ENCODE results near the gene CDCA7. TPM values are rescaled to one million over a fixed set of nuclear protein-coding genes. Genes with fewer than 3 reads are reported as not detected.
A peak's percentile ranks its signal among the peaks of the same experiment; 100 is the strongest.

Gene CDCA7
- total and polyA plus RNA-seq, 2 of the 13 experiments (the other 11 are each of a cell fraction or from before 2014, with no cell fraction given) = 46.2 to 57.8 TPM

DNA sequence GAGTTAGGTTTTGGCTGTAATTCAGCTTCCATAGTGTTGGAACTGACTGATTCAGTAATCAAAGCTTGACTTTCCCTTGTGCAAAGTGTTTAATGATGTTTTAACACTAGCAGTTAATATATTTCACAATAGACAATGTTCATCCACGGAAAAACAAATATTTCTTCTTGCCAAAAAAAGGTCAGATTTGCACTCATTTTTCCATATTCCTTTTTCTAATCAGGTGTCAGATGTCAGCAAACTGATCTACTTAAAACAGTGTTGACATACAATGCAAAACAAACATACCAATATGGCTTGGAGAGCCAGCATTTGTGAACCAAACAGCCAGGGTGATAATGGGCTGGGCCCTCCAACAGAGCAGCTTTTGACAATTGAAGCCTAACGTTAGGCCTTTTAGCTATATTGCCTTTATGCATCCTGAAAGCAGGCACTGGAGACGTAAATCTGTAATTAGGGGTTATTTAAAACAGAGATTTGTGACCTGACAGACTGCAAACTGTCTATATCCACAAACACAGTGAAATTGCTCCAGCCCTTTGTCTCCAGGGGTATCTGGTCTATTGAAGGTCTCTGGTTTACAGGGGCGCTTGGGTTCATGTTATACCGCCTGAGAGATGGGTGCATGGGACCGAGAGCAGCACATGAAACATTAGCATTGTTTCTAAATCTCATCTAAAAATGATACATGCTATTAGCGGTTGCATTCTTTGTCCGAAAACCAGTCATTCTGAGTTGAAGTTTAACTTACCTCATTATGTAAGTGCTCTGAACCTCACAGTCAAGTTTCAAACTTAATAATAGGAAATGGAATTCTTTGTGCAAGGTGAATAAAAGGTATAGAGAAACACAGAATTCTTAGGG lies 7.1 kb upstream of the CDCA7 start (continued):
- no peak for TF ChIP-seq ZFP36L2 (CRISPR knock-in tag; IDR thresholded peaks at IDR 0.05)
- no peak for TF ChIP-seq PLSCR1 (CRISPR knock-in tag; IDR thresholded peaks at IDR 0.05; ENCODE audit: borderline replicate concordance)
- TF ChIP-seq ZNF557 (CRISPR knock-in tag; IDR thresholded peaks at IDR 0.05) = no peak
- no peak for TF ChIP-seq MXD3 (CRISPR knock-in tag; IDR thresholded peaks at IDR 0.05)
- TF ChIP-seq ZSCAN21 (CRISPR knock-in tag; IDR thresholded peaks at IDR 0.05; ENCODE audit: borderline replicate concordance) = no peak
- TF ChIP-seq THAP9 (CRISPR knock-in tag; IDR thresholded peaks at IDR 0.05; ENCODE audit: borderline replicate concordance) = no peak
- TF ChIP-seq ZFY (CRISPR knock-in tag; IDR thresholded peaks at IDR 0.05) = no peak
- TF ChIP-seq HNF1A (IDR thresholded peaks at IDR 0.05; ENCODE audit: low read depth) = peak; percentile 11; the same call in 1 of the 2 replicates
- TF ChIP-seq HNF1A (CRISPR knock-in tag; IDR thresholded peaks at IDR 0.05; ENCODE audit: borderline replicate concordance) = no peak
- no peak for TF ChIP-seq ZNF782 (CRISPR knock-in tag; IDR thresholded peaks at IDR 0.05; ENCODE audit: borderline replicate concordance)
- TF ChIP-seq ZNF556 (CRISPR knock-in tag; IDR thresholded peaks at IDR 0.05; ENCODE audit: borderline replicate concordance) = no peak
- no peak for TF ChIP-seq ZNF777 (CRISPR knock-in tag; IDR thresholded peaks at IDR 0.05)
- TF ChIP-seq RARA (CRISPR knock-in tag; IDR thresholded peaks at IDR 0.05) = 0 out of 2 replicates have a peak, but pooled peaks have one; percentile 16
- peak; percentile 80 for TF ChIP-seq HMG20A (CRISPR knock-in tag; IDR thresholded peaks at IDR 0.05; ENCODE audit: borderline replicate concordance)
- TF ChIP-seq TAF1 (CRISPR knock-in tag; IDR thresholded peaks at IDR 0.05) = no peak
- no peak for TF ChIP-seq POLR2A (IDR thresholded peaks at IDR 0.05; ENCODE audit: insufficient read depth in 1 of 2, low read depth in 2 of 2, low read length in 2 of 2)
- no peak for TF ChIP-seq HOXA5 (CRISPR knock-in tag; IDR thresholded peaks at IDR 0.05)
- no peak for TF ChIP-seq SETDB1 (CRISPR knock-in tag; IDR thresholded peaks at IDR 0.05; ENCODE audit: borderline replicate concordance)
- no peak for TF ChIP-seq KLF15 (CRISPR knock-in tag; IDR thresholded peaks at IDR 0.05; ENCODE audit: borderline replicate concordance)
- TF ChIP-seq, protein P1, sequence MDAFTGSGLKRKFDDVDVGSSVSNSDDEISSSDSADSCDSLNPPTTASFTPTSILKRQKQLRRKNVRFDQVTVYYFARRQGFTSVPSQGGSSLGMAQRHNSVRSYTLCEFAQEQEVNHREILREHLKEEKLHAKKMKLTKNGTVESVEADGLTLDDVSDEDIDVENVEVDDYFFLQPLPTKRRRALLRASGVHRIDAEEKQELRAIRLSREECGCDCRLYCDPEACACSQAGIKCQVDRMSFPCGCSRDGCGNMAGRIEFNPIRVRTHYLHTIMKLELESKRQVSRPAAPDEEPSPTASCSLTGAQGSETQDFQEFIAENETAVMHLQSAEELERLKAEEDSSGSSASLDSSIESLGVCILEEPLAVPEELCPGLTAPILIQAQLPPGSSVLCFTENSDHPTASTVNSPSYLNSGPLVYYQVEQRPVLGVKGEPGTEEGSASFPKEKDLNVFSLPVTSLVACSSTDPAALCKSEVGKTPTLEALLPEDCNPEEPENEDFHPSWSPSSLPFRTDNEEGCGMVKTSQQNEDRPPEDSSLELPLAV (CRISPR knock-in tag; conservative IDR thresholded peaks at IDR 0.05; ENCODE audit: low read depth) = no peak

Data from HepG2 (cell line).